Sigmoid colon (tissue), 7 donors: ENCODE data around the gene TNFRSF19. TPM values are rescaled to one million over a fixed set of nuclear protein-coding genes. Genes with fewer than 3 reads are reported as not detected.
A peak's percentile ranks its signal among the peaks of the same experiment; 100 is the strongest.

Source experiments
- DNase-seq: peaks from one replicate; pipeline ENCODE4 v3.0.0-alpha.2; 2019
- H3K27ac ChIP-seq, 4 donors: fragments of 200-600 bp; sonication (generic); one replicate each; pipeline ENCODE4 v1.5.1; 2016 to 2019; ENCODE audit warnings: mild to moderate bottlenecking in 1 of 4
- H3K27me3 ChIP-seq, 3 donors: fragments of 200-600 bp; sonication (generic); one replicate each; pipeline ENCODE4 v1.5.1; 2019; ENCODE audit warnings: mild to moderate bottlenecking in 1 of 3
- H3K36me3 ChIP-seq, 4 donors: fragments of 200-600 bp; sonication (generic); one replicate each; pipeline ENCODE4 v1.5.1; 2016 to 2019
- H3K4me1 ChIP-seq, 4 donors: fragments of 200-600 bp; sonication (generic); one replicate each; pipeline ENCODE4 v1.5.1; 2017 to 2019
- H3K4me3 ChIP-seq, 4 donors: fragments of 200-600 bp; sonication (generic); one replicate each; pipeline ENCODE4 v1.5.1; 2017 to 2019; ENCODE audit warnings: mild to moderate bottlenecking in 2 of 4, moderate library complexity in 1 of 4
- H3K9me3 ChIP-seq, 4 donors: fragments of 200-600 bp in 3 of 4; sonication (generic) in 3 of 4; one replicate each; pipeline versions ENCODE4 v1.5.1 to v1.6.1; 2013 to 2019
- EP300 ChIP-seq, 4 donors: sonication (generic); formaldehyde crosslinking; IDR thresholded peaks; one replicate each; pipeline ENCODE4 v1.6.1; 2017; ENCODE audit warnings: antibody characterized with exemption in 4 of 4
- POLR2A ChIP-seq, 2 donors: fragments of 450-650 bp; IDR thresholded peaks; one replicate each; pipeline ENCODE4 v1.6.1; 2016; ENCODE audit warnings: antibody characterized with exemption in 2 of 2, mild to moderate bottlenecking in 2 of 2, moderate library complexity in 2 of 2
- POLR2AphosphoS5 ChIP-seq, 4 donors: sonication (generic); formaldehyde crosslinking; IDR thresholded peaks; one replicate each; pipeline ENCODE4 v1.6.1; 2017; ENCODE audit warnings: antibody characterized with exemption in 4 of 4
- WGBS, 2 donors: extraction: QIAGEN DNeasy Blood & Tissue Kit; methylation state at CpG; one replicate each; pipeline ENCODE4 v1.1.7; 2013; 5-methylcytosine and 5-hydroxymethylcytosine counted together
- intact Hi-C: fragments of 100-400 bp; cut with DNase I; formaldehyde crosslinking; loops from one replicate; pipeline ENCODE4 v1.15.1; 2023
- polyA plus RNA-seq, 3 donors: library from polyadenylated mRNA; stranded (reverse); fragments of 200-250 nt; gene quantifications; one replicate each; pipeline ENCODE4 v1.2.3, GENCODE V29; 2013
- total RNA-seq, 4 donors: library from RNA; depleted of rRNA; stranded (reverse); fragments of >200 nt; gene quantifications; one replicate each; pipeline ENCODE4 v1.1.0, GENCODE V29; 2016
- TF ChIP-seq, protein P1 (sequence below), 4 experiments: fragments of 450-650 bp in 3 of 4; fragments of 200-600 bp in 1 of 4; IDR thresholded peaks; one replicate each; pipeline ENCODE4 v1.5.1; 2016 to 2019; ENCODE audit warnings: antibody characterized with exemption in 4 of 4, mild to moderate bottlenecking in 3 of 4, moderate library complexity in 2 of 4
- donor health status: healthy with polysubstance abuse.
- donor health status: Bipolar disorder and iron deficiency.
- donor health status: healthy.

The TNFRSF19 gene
- total and polyA plus RNA-seq, 7 donors, result 0.60 to 4.2 (median 2.2) TPM; not detected in 1

DNA sequence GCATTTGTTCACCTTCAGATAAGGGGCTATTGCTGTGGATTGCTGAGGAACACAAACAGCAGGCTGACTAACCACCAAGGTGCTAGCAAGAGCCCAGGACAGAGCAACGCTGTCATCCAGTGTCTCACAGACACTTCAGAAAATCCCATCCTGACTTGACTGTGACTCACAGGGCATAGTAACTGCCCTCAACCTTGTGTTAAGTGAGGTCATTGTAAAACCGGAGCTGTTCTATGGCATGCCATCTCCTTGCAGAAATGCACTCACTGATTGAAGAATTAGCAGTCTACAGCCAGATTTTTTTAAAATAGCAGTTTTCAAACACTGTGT is 51.1 kb downstream of the TNFRSF19 start:
- DNase-seq, result no peak
- no peak for TF ChIP-seq EP300 (IDR thresholded peaks at IDR 0.05)
- no peak for TF ChIP-seq POLR2AphosphoS5 (IDR thresholded peaks at IDR 0.05)
- TF ChIP-seq, protein P1, sequence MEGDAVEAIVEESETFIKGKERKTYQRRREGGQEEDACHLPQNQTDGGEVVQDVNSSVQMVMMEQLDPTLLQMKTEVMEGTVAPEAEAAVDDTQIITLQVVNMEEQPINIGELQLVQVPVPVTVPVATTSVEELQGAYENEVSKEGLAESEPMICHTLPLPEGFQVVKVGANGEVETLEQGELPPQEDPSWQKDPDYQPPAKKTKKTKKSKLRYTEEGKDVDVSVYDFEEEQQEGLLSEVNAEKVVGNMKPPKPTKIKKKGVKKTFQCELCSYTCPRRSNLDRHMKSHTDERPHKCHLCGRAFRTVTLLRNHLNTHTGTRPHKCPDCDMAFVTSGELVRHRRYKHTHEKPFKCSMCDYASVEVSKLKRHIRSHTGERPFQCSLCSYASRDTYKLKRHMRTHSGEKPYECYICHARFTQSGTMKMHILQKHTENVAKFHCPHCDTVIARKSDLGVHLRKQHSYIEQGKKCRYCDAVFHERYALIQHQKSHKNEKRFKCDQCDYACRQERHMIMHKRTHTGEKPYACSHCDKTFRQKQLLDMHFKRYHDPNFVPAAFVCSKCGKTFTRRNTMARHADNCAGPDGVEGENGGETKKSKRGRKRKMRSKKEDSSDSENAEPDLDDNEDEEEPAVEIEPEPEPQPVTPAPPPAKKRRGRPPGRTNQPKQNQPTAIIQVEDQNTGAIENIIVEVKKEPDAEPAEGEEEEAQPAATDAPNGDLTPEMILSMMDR (IDR thresholded peaks at IDR 0.05), result no peak
- TF ChIP-seq POLR2A (IDR thresholded peaks at IDR 0.05), result no peak
- no peaks in the 10 kb centered on the region for H3K4me1 ChIP-seq
- H3K9me3 ChIP-seq, result no peaks in the 10 kb centered on the region
- H3K4me3 ChIP-seq, result no peak overlapping the region
- no peaks in the 10 kb centered on the region for H3K27me3 ChIP-seq
- H3K36me3 ChIP-seq, result no peaks in the 10 kb centered on the region
- intact Hi-C loops, result no loop called here
- WGBS, 2 donors, result 26 to 46% methylated on average over 2 of the region's 2 CpGs
- peak overlapping the region in 1 of 4 donors; percentile 13 for H3K27ac ChIP-seq

DNA sequence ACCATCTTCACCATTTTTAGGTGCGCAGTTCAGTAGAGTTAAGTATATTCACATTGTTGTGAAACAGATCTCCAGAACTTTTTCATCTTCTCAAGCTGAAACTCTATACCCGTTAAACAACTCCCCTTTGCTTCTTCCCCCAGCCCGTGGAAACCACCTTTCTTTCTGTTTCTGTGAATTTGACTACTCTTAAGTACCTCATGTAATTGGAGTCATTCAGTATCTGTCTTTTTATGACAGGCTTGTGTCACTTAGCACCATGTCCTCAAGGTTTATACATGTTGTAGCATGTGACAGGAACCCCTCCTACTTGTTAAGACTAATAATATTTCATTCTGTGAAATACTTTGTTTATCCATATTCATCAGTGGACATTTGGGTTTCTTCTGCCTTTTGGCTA is 52.8 kb downstream of the TNFRSF19 start:
- TF ChIP-seq EP300 (IDR thresholded peaks at IDR 0.05) (no peak), POLR2AphosphoS5 (IDR thresholded peaks at IDR 0.05) (no peak), POLR2A (IDR thresholded peaks at IDR 0.05) (no peak)
- TF ChIP-seq, protein P1 (IDR thresholded peaks at IDR 0.05), result no peak
- intact Hi-C loops, result no loop called here
- WGBS, 2 donors, result 78 to 83% methylated on average over 3 of the region's 3 CpGs

DNA sequence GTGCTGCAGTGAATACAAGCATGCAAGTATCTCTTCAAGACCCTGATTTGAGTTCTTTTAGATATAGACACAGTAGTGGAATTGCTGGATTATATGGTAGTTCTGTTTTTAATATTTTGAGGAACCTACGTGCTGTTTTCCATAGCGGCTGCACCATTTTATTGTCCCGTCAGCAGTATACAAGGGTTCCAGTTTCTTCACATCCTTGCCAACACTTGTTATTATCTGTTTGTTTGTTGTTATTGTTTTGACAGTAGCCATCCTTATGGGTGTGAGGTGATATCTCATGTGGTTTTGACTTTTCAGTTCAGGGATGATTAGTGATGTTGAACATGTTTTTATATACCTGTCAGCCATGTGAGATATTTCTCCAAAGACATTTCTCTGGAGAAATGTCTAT is 53.2 kb downstream of the TNFRSF19 start:
- H3K4me1 ChIP-seq, result no peaks in the 10 kb centered on the region
- no peaks in the 10 kb centered on the region for H3K36me3 ChIP-seq
- no peak overlapping the region for H3K4me3 ChIP-seq
- H3K9me3 ChIP-seq, result no peaks in the 10 kb centered on the region
- no peak overlapping the region for H3K27ac ChIP-seq
- TF ChIP-seq POLR2A (IDR thresholded peaks at IDR 0.05), result no peak
- TF ChIP-seq, protein P1 (IDR thresholded peaks at IDR 0.05), result no peak
- TF ChIP-seq POLR2AphosphoS5 (IDR thresholded peaks at IDR 0.05), result no peak
- TF ChIP-seq EP300 (IDR thresholded peaks at IDR 0.05), result no peak
- whole genome bisulfite sequencing, 2 donors, result 90 to 92% methylated on average over 3 of the region's 3 CpGs
- DNase-seq, result no peak
- no peaks in the 10 kb centered on the region for H3K27me3 ChIP-seq
- intact Hi-C loops, result no loop called here

More for the DNA sequence above, 52.8 kb downstream of the TNFRSF19 start:
- Histone ChIP-seq H3K36me3 (no peaks in the 10 kb centered on the region), H3K9me3 (no peaks in the 10 kb centered on the region), H3K4me1 (no peaks in the 10 kb centered on the region), H3K27ac (no peak overlapping the region), H3K27me3 (no peaks in the 10 kb centered on the region), H3K4me3 (no peak overlapping the region)
- DNase-seq, result no peak

DNA sequence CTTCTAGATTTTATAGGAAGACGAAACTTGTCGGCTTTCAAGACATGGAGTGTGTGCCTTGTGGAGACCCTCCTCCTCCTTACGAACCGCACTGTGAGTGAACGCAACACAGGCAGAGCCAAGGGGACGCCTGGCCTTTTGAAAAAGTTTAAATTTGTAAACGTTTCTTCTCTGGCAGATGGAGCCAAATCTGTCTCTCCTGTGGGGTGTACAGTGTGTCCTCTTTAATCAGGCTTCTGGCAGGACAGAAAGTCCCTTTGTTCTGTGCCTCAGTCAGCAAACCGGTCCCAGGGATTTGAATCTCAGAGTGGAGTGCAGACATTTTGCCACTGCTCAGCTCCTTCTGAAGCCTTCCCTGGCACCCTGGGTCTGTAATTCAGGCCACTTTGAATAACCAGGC is 56.5 kb downstream of the TNFRSF19 start:
- no peak overlapping the region for H3K4me3 ChIP-seq
- TF ChIP-seq POLR2A (IDR thresholded peaks at IDR 0.05), result no peak
- TF ChIP-seq, protein P1 (IDR thresholded peaks at IDR 0.05), result no peak
- no peak for TF ChIP-seq EP300 (IDR thresholded peaks at IDR 0.05)
- TF ChIP-seq POLR2AphosphoS5 (IDR thresholded peaks at IDR 0.05), result no peak
- H3K4me1 ChIP-seq, result no peaks in the 10 kb centered on the region
- no peak for DNase-seq
- H3K27ac ChIP-seq, result peak overlapping the region in 1 of 4 donors; percentile 35
- intact Hi-C loops, result no loop called here
- 80 to 81% methylated on average over 8 of the region's 8 CpGs for WGBS, 2 donors
- no peaks in the 10 kb centered on the region for H3K36me3 ChIP-seq
- H3K9me3 ChIP-seq, result no peaks in the 10 kb centered on the region
- H3K27me3 ChIP-seq, result no peaks in the 10 kb centered on the region

DNA sequence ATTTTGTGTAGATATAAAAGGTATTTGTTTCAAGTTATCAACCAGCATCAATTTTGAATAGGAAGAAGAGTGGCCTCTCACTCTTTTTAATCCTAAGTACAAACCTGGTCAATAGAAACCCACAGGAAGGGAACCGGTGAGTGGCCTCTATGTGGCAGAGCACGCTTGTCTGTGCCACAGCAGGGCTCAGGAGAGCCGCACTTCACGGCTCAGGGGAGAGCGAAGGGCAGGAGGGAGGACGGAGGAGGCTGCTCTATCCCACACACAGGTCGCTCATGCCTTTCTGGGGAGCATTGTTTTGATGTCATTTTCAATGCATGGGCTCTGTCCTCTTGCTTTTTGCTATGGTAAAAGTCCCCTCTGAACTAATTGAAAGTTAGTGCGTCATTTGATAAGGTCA is 57.2 kb downstream of the TNFRSF19 start:
- H3K27me3 ChIP-seq, result no peaks in the 10 kb centered on the region
- no peak overlapping the region for H3K27ac ChIP-seq
- intact Hi-C loops, result no loop called here
- H3K4me3 ChIP-seq, result no peak overlapping the region
- DNase-seq, result no peak
- no peaks in the 10 kb centered on the region for H3K9me3 ChIP-seq
- no peaks in the 10 kb centered on the region for H3K4me1 ChIP-seq
- WGBS, 2 donors, result 86 to 89% methylated on average over 8 of the region's 8 CpGs
- no peak for TF ChIP-seq EP300 (IDR thresholded peaks at IDR 0.05)
- TF ChIP-seq, protein P1 (IDR thresholded peaks at IDR 0.05), result no peak
- no peak for TF ChIP-seq POLR2AphosphoS5 (IDR thresholded peaks at IDR 0.05)
- TF ChIP-seq POLR2A (IDR thresholded peaks at IDR 0.05), result no peak
- no peaks in the 10 kb centered on the region for H3K36me3 ChIP-seq
